GM12878 (cell line): ENCODE data around the gene PGBD5. TPM values are rescaled to one million over a fixed set of nuclear protein-coding genes. Genes with fewer than 3 reads are reported as not detected.

Experiments
- ATAC-seq: fragments of 200-7000 bp; cut with Tn5 transposase; 3 replicates; pipeline ENCODE4 v1.9.1; 2020; ENCODE audit warnings: mild to moderate bottlenecking, moderate library complexity
- BruUV-seq: library from RNA; stranded (reverse); fragments of 400-500 nt; replicated peaks from 2 replicates; lab custom pipeline; 2021; lab: Mats Ljungman, UMichigan
- CTCF ChIA-PET: fragments of 300-600 bp; sonication (Branson Sonifier 250); formaldehyde crosslinking; extraction: SDS; loops from one replicate; lab custom pipeline; 2021; ENCODE audit warnings: inconsistent platforms; lab: Yijun Ruan, JAX
- POLR2A ChIA-PET: fragments of 350-600 bp; formaldehyde crosslinking; extraction: SDS; loops from one replicate; lab custom pipeline; 2021; ENCODE audit warnings: inconsistent platforms; lab: Charles Lee
- RAD21 ChIA-PET: fragments of 300-600 bp; sonication (Branson Sonifier 250); formaldehyde crosslinking; loops from one replicate; lab custom pipeline; 2023; ENCODE audit warnings: antibody characterized with exemption; ENCODE audit not compliant: unreplicated experiment; lab: Charles Lee
- SMC1A ChIA-PET: fragments of 300-600 bp; sonication (Branson Sonifier 250); formaldehyde crosslinking; loops from one replicate; lab custom pipeline; 2023; ENCODE audit not compliant: unreplicated experiment, uncharacterized antibody; lab: Charles Lee
- DNase-seq: peaks from one replicate; pipeline ENCODE4 v3.0.0-alpha.2; 2011; ENCODE audit warnings: low read depth, low spot score
- FAIRE-seq: peaks from 3 replicates; lab custom pipeline; 2011; peaks lifted over from hg19 to GRCh38; lab: Jason Lieb, UNC
- H2AFZ ChIP-seq: 2 replicates; pipeline ENCODE4 v1.6.0; 2011; ENCODE audit warnings: low read depth, low read length, control low read depth; ENCODE audit not compliant: control insufficient read depth
- H3K27ac ChIP-seq: 2 replicates; pipeline ENCODE4 v1.5.1; 2011; ENCODE audit warnings: control low read depth; ENCODE audit not compliant: control insufficient read depth, insufficient read depth
- H3K27me3 ChIP-seq, 2 experiments: replicated peaks in 1 of 2; 2 replicates each; pipeline versions ENCODE4 v1.6.0 to v1.6.1; 2011; ENCODE audit warnings: low read length in 1 of 2; ENCODE audit not compliant: control insufficient read depth in 2 of 2, insufficient read depth in 2 of 2
- H3K36me3 ChIP-seq, 2 experiments: 2 replicates each; pipeline ENCODE4 v1.5.1; 2011; ENCODE audit warnings: low read length in 1 of 2; ENCODE audit not compliant: control insufficient read depth in 2 of 2, insufficient read depth in 2 of 2
- H3K4me1 ChIP-seq: 2 replicates; pipeline ENCODE4 v1.6.1; 2011; ENCODE audit warnings: mild to moderate bottlenecking, low read length, moderate library complexity, mixed read lengths; ENCODE audit not compliant: control insufficient read depth, insufficient read depth
- H3K4me2 ChIP-seq: 2 replicates; pipeline ENCODE4 v1.6.0; 2011; ENCODE audit warnings: control low read depth; ENCODE audit not compliant: control insufficient read depth, insufficient read depth
- H3K4me3 ChIP-seq: fragments of 200-600 bp; sonication (generic); 2 replicates; pipeline ENCODE4 v1.5.1; 2016
- H3K79me2 ChIP-seq: 2 replicates; pipeline ENCODE4 v1.6.0; 2011; ENCODE audit warnings: low read length; ENCODE audit not compliant: control insufficient read depth, insufficient read depth
- H3K9ac ChIP-seq: 2 replicates; pipeline ENCODE4 v1.8.0; 2011; ENCODE audit warnings: low read length, control low read depth, mixed read lengths; ENCODE audit not compliant: control insufficient read depth, insufficient read depth
- H3K9me3 ChIP-seq: replicated peaks from 3 replicates; pipeline ENCODE4 v1.5.1; 2011; ENCODE audit warnings: mild to moderate bottlenecking, low read length; ENCODE audit not compliant: control insufficient read depth, insufficient read depth
- H4K20me1 ChIP-seq: 2 replicates; pipeline ENCODE4 v1.6.0; 2011; ENCODE audit not compliant: control insufficient read depth, insufficient read depth
- BCL11A ChIP-seq: IDR thresholded peaks from 2 replicates; pipeline ENCODE4 v1.6.1; 2011; ENCODE audit warnings: low read depth, low read length
- CBX5 ChIP-seq: sonication (generic); IDR thresholded peaks from 2 replicates; pipeline ENCODE4 v1.6.1; 2016; ENCODE audit warnings: low read depth, moderate library complexity, mild to moderate bottlenecking, inconsistent platforms
- EGR1 ChIP-seq, 2 experiments: IDR thresholded peaks; 1 replicate in 1 of 2; 2 replicates in 1 of 2; pipeline ENCODE4 v1.6.1; 2011 to 2012; ENCODE audit warnings: low read depth in 2 of 2, low read length in 2 of 2, borderline replicate concordance in 1 of 2, mild to moderate bottlenecking in 1 of 2, moderate library complexity in 1 of 2
- IKZF1 ChIP-seq: fragments of 450-650 bp; conservative IDR thresholded peaks from 2 replicates; pipeline ENCODE4 v1.6.1; 2017; ENCODE audit warnings: antibody characterized with exemption, mild to moderate bottlenecking
- MEF2B ChIP-seq: fragments of 450-650 bp; IDR thresholded peaks from 2 replicates; pipeline ENCODE4 v1.6.1; 2018; ENCODE audit warnings: mild to moderate bottlenecking, moderate library complexity; ENCODE audit not compliant: partially characterized antibody, poor library complexity, severe bottlenecking
- MTA3 ChIP-seq: IDR thresholded peaks from 2 replicates; pipeline ENCODE4 v1.6.1; 2012; ENCODE audit warnings: low read length, inconsistent platforms, borderline replicate concordance
- MYC ChIP-seq: IDR thresholded peaks from 2 replicates; pipeline ENCODE4 v1.6.1; 2011; ENCODE audit warnings: mild to moderate bottlenecking, low read length, moderate library complexity, inconsistent platforms; ENCODE audit not compliant: insufficient read depth, insufficient replicate concordance, insufficient read length, severe bottlenecking
- NR2C2 ChIP-seq: IDR thresholded peaks from 2 replicates; pipeline ENCODE4 v1.6.1; 2011; ENCODE audit warnings: borderline replicate concordance, low read depth; ENCODE audit not compliant: control insufficient read depth, insufficient read length
- SMAD1 ChIP-seq: fragments of 450-650 bp; IDR thresholded peaks from 2 replicates; pipeline ENCODE4 v1.6.1; 2018; ENCODE audit warnings: mild to moderate bottlenecking, low read depth; ENCODE audit not compliant: partially characterized antibody
- WGBS: methylation state at CpG from one replicate; pipeline ENCODE4 v1.1.6; 2016; ENCODE audit warnings: low lambda C conversion rate; ENCODE audit not compliant: insufficient replicate concordance, insufficient coverage; ENCODE audit errors: missing lambda C conversion rate; 5-methylcytosine and 5-hydroxymethylcytosine counted together
- in situ Hi-C: fragments of 300-500 bp; cut with MboI; formaldehyde crosslinking; loops from 9 replicates; pipeline ENCODE4 v1.14.3; 2018; ENCODE audit warnings: mixed read lengths
- intact Hi-C: fragments of 100-400 bp; cut with micrococcal nuclease; formaldehyde crosslinking; loops from one replicate; pipeline ENCODE4 v1.14.2; 2022; ENCODE audit not compliant: unreplicated experiment
- polyA plus RNA-seq, 11 experiments: library from polyadenylated mRNA; depleted of rRNA in 4 of 11; unstranded in 6 of 11; stranded (reverse) in 5 of 11; fragments of >200 nt; fragmentation: Nextera tagmentation in 4 of 11; fragmentation: Illumina TruSeq in 1 of 11; extraction: Ambion mirVana in 4 of 11; extraction: Trizol in 1 of 11; gene quantifications; 1 replicate in 1 of 11; 2 replicates in 10 of 11; pipeline versions ENCODE4 v1.2.1 to v1.2.3, GENCODE V29; 2011 to 2016; ENCODE audit warnings: inconsistent platforms in 2 of 11, missing spikeins in 2 of 11, low read depth in 1 of 11
- total RNA-seq, 4 experiments: library from RNA; depleted of rRNA in 3 of 4; stranded (reverse); fragments of >200 nt in 3 of 4; fragmentation: Illumina TruSeq in 1 of 4; extraction: Trizol in 1 of 4; gene quantifications; 2 replicates each; pipeline versions ENCODE4 v1.2.1 to v1.2.3, GENCODE V29; 2013 to 2021
- TF ChIP-seq, protein P1 (sequence below): IDR thresholded peaks from 2 replicates; pipeline ENCODE4 v1.6.1; 2011; ENCODE audit warnings: borderline replicate concordance, low read depth, mild to moderate bottlenecking, moderate library complexity, mixed read lengths, low read length; ENCODE audit not compliant: insufficient read depth; ENCODE audit errors: extremely low read length
- TF ChIP-seq, protein P2 (sequence below): IDR thresholded peaks from 2 replicates; pipeline ENCODE4 v1.6.1; 2012; ENCODE audit warnings: low read depth, low read length, improper control_type of control experiment

PGBD5 gene
- total and polyA plus RNA-seq, 10 of the 15 experiments (the other 5 are each of a cell fraction or from before 2014, with no cell fraction given), result 0.03 TPM; not detected in 9

DNA sequence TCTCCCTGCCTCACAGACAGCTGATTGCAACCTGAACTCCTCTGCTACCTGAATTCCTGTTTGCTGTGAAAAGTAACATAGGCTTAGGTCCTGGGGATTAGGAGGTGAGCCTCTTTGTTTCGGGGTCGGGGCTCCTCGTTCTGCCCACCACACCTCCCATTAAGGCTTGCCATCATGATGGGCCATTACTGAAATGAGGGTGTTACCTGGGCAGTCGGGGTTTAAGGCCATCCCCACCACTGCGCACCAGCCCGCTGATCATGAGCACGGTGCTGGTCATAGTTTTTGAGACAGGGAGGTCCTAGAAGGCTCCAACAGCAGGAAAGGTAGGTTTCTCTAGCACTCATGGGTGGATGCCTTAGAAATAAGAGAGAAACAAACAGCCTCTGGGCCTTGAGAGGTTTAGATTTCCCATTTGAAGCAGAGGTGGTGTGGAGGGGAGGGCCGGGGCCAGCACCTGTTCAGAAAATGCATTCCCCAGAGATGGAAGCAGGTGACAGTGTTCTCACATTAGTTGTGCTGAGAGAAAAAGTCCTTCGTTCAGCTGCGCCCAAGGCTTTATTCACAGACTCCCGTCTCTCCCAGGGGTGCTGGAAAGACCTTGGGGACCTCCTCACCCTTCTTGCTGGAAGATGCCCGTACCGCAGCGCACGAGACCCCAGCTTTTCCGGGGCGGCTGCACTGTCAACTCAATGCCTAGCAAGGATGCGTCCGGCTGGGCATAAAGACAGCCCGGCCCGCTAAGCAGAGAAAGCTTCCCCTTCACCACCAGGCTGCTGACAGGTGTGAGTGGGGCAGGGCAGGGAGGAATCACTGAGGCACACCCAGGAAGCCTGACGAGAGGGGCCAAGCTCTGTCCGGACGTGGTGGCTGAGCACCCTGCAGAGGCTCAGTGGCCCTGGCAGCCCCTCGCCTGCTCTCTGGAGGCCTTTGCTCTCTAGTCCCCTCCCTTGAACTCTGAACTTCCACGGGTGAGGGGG lies 125.5 kb downstream of the PGBD5 start:
- ChIA-PET POLR2A (no interaction called here), CTCF (interaction anchor here (0.8 to 1.8 kb wide), 3 partner anchors 27 to 1044 kb away, joined by 3 to 4 read pairs (median 3); no protein-coding TSS in a partner anchor), SMC1A (interaction anchor here (0.8 kb wide), 1 partner anchor 585 kb away, joined by 4 read pairs; no protein-coding TSS in a partner anchor), RAD21 (no interaction called here)
- Histone ChIP-seq H3K79me2 (no peaks in the 10 kb centered on the region), H3K4me2 (no peak overlapping the region), H3K9me3 (no peaks in the 10 kb centered on the region; the same call in 2 of the 3 replicates), H3K4me1 (no peaks in the 10 kb centered on the region; the same call in 1 of the 2 replicates), H3K36me3 (no peaks in the 10 kb centered on the region), H3K9ac (no peak overlapping the region), H3K27ac (no peak overlapping the region), H2AFZ (peak overlapping the region; percentile 3; the same call in 1 of the 2 replicates), H4K20me1 (no peaks in the 10 kb centered on the region), H3K27me3 (no peaks in the 10 kb centered on the region), H3K4me3 (no peak overlapping the region)
- FAIRE-seq, result no peak
- in situ Hi-C loops, result no loop called here
- intact Hi-C loops, result no loop called here
- no peak for ATAC-seq
- 27% methylated on average over 24 of the region's 26 CpGs for WGBS
- BruUV-seq, result no TSS peak
- TF ChIP-seq MTA3 (no peak), MEF2B (peak; percentile 35)
- no peak for DNase-seq

DNA sequence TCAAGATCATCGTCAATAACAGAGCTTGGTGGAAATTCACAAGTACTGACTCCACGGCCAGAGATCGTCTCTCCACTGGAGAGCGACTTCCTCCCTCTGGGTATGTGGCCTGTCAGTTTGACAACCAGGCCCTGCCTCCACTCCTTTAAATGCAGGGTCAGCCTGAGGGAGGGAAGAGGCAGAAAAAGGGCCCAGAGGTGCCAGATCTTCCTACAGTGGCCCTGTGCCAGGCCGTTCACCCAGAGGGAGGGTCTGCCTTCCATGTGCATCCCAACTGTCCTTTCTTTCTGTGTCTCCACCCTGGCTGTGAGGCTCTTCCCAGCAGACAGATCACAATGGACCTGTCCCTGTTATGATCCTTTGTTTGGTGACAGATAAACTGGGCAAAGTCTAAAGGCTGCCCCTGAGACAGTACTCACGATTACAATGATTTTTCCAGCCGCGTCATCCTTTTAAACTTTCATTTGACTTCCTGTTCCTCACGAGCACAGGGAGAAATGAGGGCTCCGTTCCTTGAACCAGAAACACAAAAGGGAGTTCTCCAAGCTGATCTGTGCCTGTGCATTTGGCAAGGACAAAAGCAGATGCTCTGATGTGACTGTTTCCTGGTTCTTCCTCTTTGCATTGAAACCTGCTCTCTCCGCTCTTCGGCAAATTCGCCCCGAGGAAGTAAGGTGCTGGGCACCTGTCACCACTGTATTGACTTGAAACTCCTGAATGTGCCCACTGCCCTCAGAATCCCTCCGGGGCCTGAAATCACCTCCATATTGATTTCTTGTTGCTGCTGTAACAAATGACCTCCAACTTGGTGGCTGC lies 126.7 kb downstream of the PGBD5 start:
- ATAC-seq, result no peak
- H3K79me2 ChIP-seq, result no peaks in the 10 kb centered on the region
- no peaks in the 10 kb centered on the region for H3K36me3 ChIP-seq
- H3K4me2 ChIP-seq, result no peak overlapping the region
- H2AFZ ChIP-seq, result no peak overlapping the region
- in situ Hi-C loops, result no loop called here
- POLR2A ChIA-PET, result no interaction called here
- no peaks in the 10 kb centered on the region for H3K27me3 ChIP-seq
- no peak overlapping the region for H3K4me3 ChIP-seq
- intact Hi-C loops, result no loop called here
- no TSS peak for BruUV-seq
- SMC1A ChIA-PET, result no interaction called here
- RAD21 ChIA-PET, result no interaction called here
- DNase-seq, result no peak
- no peaks in the 10 kb centered on the region for H3K4me1 ChIP-seq
- 58% methylated on average over 15 of the region's 15 CpGs for WGBS
- CTCF ChIA-PET, result interaction anchor here (0.6 to 1.8 kb wide), 2 partner anchors 90 to 122 kb away, joined by 3 read pairs; no protein-coding TSS in a partner anchor
- H4K20me1 ChIP-seq, result no peaks in the 10 kb centered on the region
- H3K9ac ChIP-seq, result no peak overlapping the region
- H3K27ac ChIP-seq, result no peak overlapping the region
- no peak for FAIRE-seq
- H3K9me3 ChIP-seq, result no peaks in the 10 kb centered on the region; the same call in 2 of the 3 replicates
- TF ChIP-seq, protein P1, sequence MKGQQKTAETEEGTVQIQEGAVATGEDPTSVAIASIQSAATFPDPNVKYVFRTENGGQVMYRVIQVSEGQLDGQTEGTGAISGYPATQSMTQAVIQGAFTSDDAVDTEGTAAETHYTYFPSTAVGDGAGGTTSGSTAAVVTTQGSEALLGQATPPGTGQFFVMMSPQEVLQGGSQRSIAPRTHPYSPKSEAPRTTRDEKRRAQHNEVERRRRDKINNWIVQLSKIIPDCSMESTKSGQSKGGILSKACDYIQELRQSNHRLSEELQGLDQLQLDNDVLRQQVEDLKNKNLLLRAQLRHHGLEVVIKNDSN, result no peak
- TF ChIP-seq SMAD1, result no peak
- TF ChIP-seq CBX5, result no peak
- TF ChIP-seq, protein P2, sequence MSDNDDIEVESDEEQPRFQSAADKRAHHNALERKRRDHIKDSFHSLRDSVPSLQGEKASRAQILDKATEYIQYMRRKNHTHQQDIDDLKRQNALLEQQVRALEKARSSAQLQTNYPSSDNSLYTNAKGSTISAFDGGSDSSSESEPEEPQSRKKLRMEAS, result no peak
- no peak for TF ChIP-seq MYC
- TF ChIP-seq BCL11A, result no peak
- no peak for TF ChIP-seq NR2C2
- no peak for TF ChIP-seq EGR1 (IDR thresholded peaks at IDR 0.05; ENCODE audit: borderline replicate concordance in 1 of 2, low read depth in 2 of 2, low read length in 2 of 2)
- TF ChIP-seq IKZF1, result no peak
